ENCODE data around the gene AKAP13.

Gene AKAP13

DNA sequence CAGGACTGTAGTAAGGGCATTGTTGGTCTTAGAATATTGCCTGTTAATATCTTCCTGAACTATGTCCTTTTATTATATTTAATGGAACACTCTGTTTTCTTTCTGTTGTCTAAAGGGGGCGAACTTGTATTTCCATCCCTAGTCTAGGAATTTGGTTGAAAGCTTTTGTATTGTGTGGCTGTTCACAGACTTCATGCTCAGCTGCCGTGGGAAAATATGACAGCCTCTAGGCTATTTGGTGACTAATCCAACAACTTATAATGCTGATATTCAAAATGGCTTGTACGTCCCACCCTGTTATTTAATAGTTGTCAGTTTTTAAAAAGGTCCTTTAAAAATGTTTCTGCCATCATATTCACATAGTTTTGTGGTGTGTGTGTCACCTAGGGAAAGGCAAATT, 211.7 kb downstream of the AKAP13 start:
- peak; percentile 42 for DNase-seq (ENCODE audit: extremely low read depth, low read depth)
- no peak overlapping the region for H3K4me3 ChIP-seq (replicated peaks; ENCODE audit: low read depth, low read length)
- TF ChIP-seq, protein P1, sequence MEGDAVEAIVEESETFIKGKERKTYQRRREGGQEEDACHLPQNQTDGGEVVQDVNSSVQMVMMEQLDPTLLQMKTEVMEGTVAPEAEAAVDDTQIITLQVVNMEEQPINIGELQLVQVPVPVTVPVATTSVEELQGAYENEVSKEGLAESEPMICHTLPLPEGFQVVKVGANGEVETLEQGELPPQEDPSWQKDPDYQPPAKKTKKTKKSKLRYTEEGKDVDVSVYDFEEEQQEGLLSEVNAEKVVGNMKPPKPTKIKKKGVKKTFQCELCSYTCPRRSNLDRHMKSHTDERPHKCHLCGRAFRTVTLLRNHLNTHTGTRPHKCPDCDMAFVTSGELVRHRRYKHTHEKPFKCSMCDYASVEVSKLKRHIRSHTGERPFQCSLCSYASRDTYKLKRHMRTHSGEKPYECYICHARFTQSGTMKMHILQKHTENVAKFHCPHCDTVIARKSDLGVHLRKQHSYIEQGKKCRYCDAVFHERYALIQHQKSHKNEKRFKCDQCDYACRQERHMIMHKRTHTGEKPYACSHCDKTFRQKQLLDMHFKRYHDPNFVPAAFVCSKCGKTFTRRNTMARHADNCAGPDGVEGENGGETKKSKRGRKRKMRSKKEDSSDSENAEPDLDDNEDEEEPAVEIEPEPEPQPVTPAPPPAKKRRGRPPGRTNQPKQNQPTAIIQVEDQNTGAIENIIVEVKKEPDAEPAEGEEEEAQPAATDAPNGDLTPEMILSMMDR (IDR thresholded peaks at IDR 0.05; ENCODE audit: low read depth, low read length, missing control alignments): no peak

- TF ChIP-seq, protein P1 (IDR thresholded peaks at IDR 0.05; ENCODE audit: low read depth, low read length, missing control alignments): no peak
- no peak for DNase-seq (ENCODE audit: extremely low read depth, low read depth)
- H3K4me3 ChIP-seq (replicated peaks; ENCODE audit: low read depth, low read length): no peak overlapping the region
Measured at GRCh38 chr15:85593809-85594445, 213.5 kb downstream of the AKAP13 start.

GRCh38 chr15:85595804-85596536, 215.6 kb downstream of the AKAP13 start:
- DNase-seq (ENCODE audit: extremely low read depth, low read depth): no peak
- TF ChIP-seq, protein P1 (IDR thresholded peaks at IDR 0.05; ENCODE audit: low read depth, low read length, missing control alignments): no peak
- no peak overlapping the region for H3K4me3 ChIP-seq (replicated peaks; ENCODE audit: low read depth, low read length)

- TF ChIP-seq, protein P1 (IDR thresholded peaks at IDR 0.05; ENCODE audit: low read depth, low read length, missing control alignments): no peak
- no peak for DNase-seq (ENCODE audit: extremely low read depth, low read depth)
- no peak overlapping the region for H3K4me3 ChIP-seq (replicated peaks; ENCODE audit: low read depth, low read length)
Measured at GRCh38 chr15:85597155-85597815, 216.9 kb downstream of the AKAP13 start.

GRCh38 chr15:85598219-85598618, 217.8 kb downstream of the AKAP13 start:
- no peak overlapping the region for H3K4me3 ChIP-seq (replicated peaks; ENCODE audit: low read depth, low read length)
- no peak for DNase-seq (ENCODE audit: extremely low read depth, low read depth)
- TF ChIP-seq, protein P1 (IDR thresholded peaks at IDR 0.05; ENCODE audit: low read depth, low read length, missing control alignments): no peak

DNA sequence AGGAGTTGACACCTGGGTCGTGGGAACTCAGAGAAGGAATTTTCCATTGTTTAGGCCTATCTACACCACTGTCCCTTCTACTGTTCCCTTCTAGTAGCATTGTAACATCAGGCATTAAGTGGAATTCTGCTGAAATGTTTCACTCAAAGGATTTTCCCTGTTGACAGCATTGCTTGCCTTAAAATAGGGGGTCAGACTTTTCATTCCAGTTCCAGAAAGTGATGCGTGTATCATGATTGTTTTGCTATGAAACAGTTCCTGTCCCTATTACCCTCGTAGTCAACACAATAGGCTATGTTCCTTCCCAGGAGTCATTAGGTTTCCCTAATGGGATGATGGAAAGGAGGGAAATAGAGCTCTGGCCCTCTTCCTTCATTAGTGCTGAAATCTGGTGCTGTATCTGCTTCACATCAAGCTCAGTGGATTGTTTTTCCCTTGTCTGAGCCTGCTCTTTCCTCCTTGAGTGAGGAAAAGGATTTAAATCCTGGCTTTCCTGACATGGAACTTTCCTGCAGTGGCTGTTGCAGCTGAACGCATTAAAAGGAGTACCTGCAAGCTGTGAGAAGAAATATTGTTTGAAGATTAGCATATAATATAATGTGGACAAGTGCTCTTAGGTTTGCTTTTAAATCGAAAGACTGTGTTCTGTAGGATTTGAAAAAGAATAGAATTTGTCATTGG, 218.5 kb downstream of the AKAP13 start:
- no peak overlapping the region for H3K4me3 ChIP-seq (replicated peaks; ENCODE audit: low read depth, low read length)
- TF ChIP-seq, protein P1 (IDR thresholded peaks at IDR 0.05; ENCODE audit: low read depth, low read length, missing control alignments): no peak
- DNase-seq (ENCODE audit: extremely low read depth, low read depth): no peak
